ENCODE measurements around the gene PBOV1. TPM values are rescaled to one million over a fixed set of nuclear protein-coding genes. Genes with fewer than 3 reads are reported as not detected.

The PBOV1 gene
- total RNA-seq (2014; rRNA removed; shearing (Covaris generic)) (not detected in 2 replicates), total RNA-seq (2022) (not detected in 2 replicates), Bru-seq, nascent RNA (not detected), BruChase-seq, experiment 1, labeled RNA remaining after a 6-hour chase (not detected), BruChase-seq, experiment 2, labeled RNA remaining after a 2-hour chase (not detected)
- long read RNA-seq: 0 reads

GRCh38 chr6:138218449-138218848, at the start of gene PBOV1:
Gene PBOV1 (minus strand): TSS chr6:138218491. CDS start chr6:138218395, 96 bp downstream.
- H3K9me3 ChIP-seq (ENCODE audit: low read length): no peaks in the 10 kb centered on the region
- TF ChIP-seq CTCF (conservative IDR thresholded peaks at IDR 0.05; ENCODE audit: low read length) (no peak), EZH2phosphoT487 (IDR thresholded peaks at IDR 0.05; ENCODE audit: borderline replicate concordance, low read depth, low read length) (no peak)
- DNase-seq (ENCODE audit: low spot score): no peak

DNA sequence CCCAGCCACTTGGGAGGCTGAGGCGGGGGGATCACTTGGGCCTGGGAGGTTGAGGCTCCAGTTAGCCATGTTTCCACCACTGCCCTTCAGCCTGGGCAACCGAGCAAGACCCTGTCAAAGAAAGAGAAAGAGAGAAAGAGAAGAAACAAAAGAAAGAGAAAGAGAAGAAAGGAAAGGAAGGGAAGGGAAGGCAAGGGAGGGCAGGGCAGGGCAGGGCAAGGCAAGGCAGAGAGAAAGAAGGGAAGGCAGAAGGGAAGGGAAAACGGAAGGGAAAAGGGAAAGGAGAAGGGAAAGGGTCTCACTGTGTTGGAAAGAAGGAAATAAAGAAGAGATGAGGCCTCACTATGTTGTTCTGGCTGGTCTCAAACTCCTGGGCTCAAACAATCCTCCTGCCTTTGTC, 47.8 kb upstream of the PBOV1 start:
- Histone ChIP-seq H3K79me2 (ENCODE audit: insufficient read depth, low read depth, low read length) (no peaks in the 10 kb centered on the region), H4K20me1 (ENCODE audit: insufficient read depth, low read length) (no peaks in the 10 kb centered on the region), H3K36me3 (ENCODE audit: insufficient read depth, low read length) (no peaks in the 10 kb centered on the region), H3K4me2 (ENCODE audit: low read length) (no peak overlapping the region), H2AFZ (ENCODE audit: low read length) (no peak overlapping the region), H3K4me3 (ENCODE audit: low read depth, low read length, poor library complexity, severe bottlenecking) (no peak overlapping the region), H3K27ac (ENCODE audit: low read depth, low read length, poor library complexity, severe bottlenecking) (no peak overlapping the region), H3K9me3 (ENCODE audit: low read length) (no peaks in the 10 kb centered on the region), H3K9me2 (ENCODE audit: insufficient read depth, low read length) (no peaks in the 10 kb centered on the region), H3K4me1 (ENCODE audit: insufficient read depth, low read length, poor library complexity, severe bottlenecking) (no peaks in the 10 kb centered on the region)
- BruUV-seq (replicated peaks): no TSS peak
- ChIA-PET POLR2A (interaction anchor here (0.5 to 0.7 kb wide), 5 partner anchors 10 to 399 kb away, joined by 3 to 6 read pairs (median 3); no protein-coding TSS in a partner anchor), CTCF (ENCODE audit: unreplicated experiment) (no interaction called here)
- intact Hi-C loops (cut with micrococcal nuclease; ENCODE audit: unreplicated experiment): no loop called here
- DNase-seq (ENCODE audit: low spot score): no peak
- no peak for TF ChIP-seq CTCF (conservative IDR thresholded peaks at IDR 0.05; ENCODE audit: low read length)
- TF ChIP-seq EZH2phosphoT487 (IDR thresholded peaks at IDR 0.05; ENCODE audit: borderline replicate concordance, low read depth, low read length): no peak

More at GRCh38 chr6:138218449-138218848, at the start of gene PBOV1:
- H3K27ac ChIP-seq (ENCODE audit: low read depth, low read length, poor library complexity, severe bottlenecking): no peak within 1 kb of the TSS
- H3K79me2 ChIP-seq (ENCODE audit: insufficient read depth, low read depth, low read length): no peaks in the 10 kb centered on the region
- no peaks in the 10 kb centered on the region for H4K20me1 ChIP-seq (ENCODE audit: insufficient read depth, low read length)
- H3K4me3 ChIP-seq (ENCODE audit: low read depth, low read length, poor library complexity, severe bottlenecking): no peak within 1 kb of the TSS
- H2AFZ ChIP-seq (ENCODE audit: low read length): no peak within 1 kb of the TSS
- no peaks in the 10 kb centered on the region for H3K4me1 ChIP-seq (ENCODE audit: insufficient read depth, low read length, poor library complexity, severe bottlenecking)
- intact Hi-C loops (cut with micrococcal nuclease; ENCODE audit: unreplicated experiment): no loop called here
- no peaks in the 10 kb centered on the region for H3K9me2 ChIP-seq (ENCODE audit: insufficient read depth, low read length)
- ChIA-PET POLR2A (interaction anchor here (0.9 kb wide), 1 partner anchor 22 kb away, joined by 3 read pairs; no protein-coding TSS in a partner anchor), CTCF (ENCODE audit: unreplicated experiment) (no interaction called here)
- BruUV-seq (replicated peaks): no TSS peak
- H3K36me3 ChIP-seq (ENCODE audit: insufficient read depth, low read length): no peaks in the 10 kb centered on the region
- H3K4me2 ChIP-seq (ENCODE audit: low read length): no peak within 1 kb of the TSS

GRCh38 chr6:138264372-138264880, 46.1 kb upstream of the PBOV1 start:
- no peak overlapping the region for H3K4me2 ChIP-seq (ENCODE audit: low read length)
- no peak for DNase-seq (ENCODE audit: low spot score)
- no peaks in the 10 kb centered on the region for H3K79me2 ChIP-seq (ENCODE audit: insufficient read depth, low read depth, low read length)
- CTCF ChIA-PET (ENCODE audit: unreplicated experiment): no interaction called here
- H2AFZ ChIP-seq (ENCODE audit: low read length): no peak overlapping the region
- no peaks in the 10 kb centered on the region for H3K36me3 ChIP-seq (ENCODE audit: insufficient read depth, low read length)
- H3K9me2 ChIP-seq (ENCODE audit: insufficient read depth, low read length): no peaks in the 10 kb centered on the region
- POLR2A ChIA-PET: interaction anchor here (0.7 kb wide), 1 partner anchor 203 kb away, joined by 3 read pairs; no protein-coding TSS in a partner anchor
- H3K4me1 ChIP-seq (ENCODE audit: insufficient read depth, low read length, poor library complexity, severe bottlenecking): no peaks in the 10 kb centered on the region
- BruUV-seq (replicated peaks): no TSS peak
- no peaks in the 10 kb centered on the region for H3K9me3 ChIP-seq (ENCODE audit: low read length)
- H4K20me1 ChIP-seq (ENCODE audit: insufficient read depth, low read length): no peaks in the 10 kb centered on the region
- no peak overlapping the region for H3K4me3 ChIP-seq (ENCODE audit: low read depth, low read length, poor library complexity, severe bottlenecking)
- H3K27ac ChIP-seq (ENCODE audit: low read depth, low read length, poor library complexity, severe bottlenecking): no peak overlapping the region
- TF ChIP-seq CTCF (conservative IDR thresholded peaks at IDR 0.05; ENCODE audit: low read length): no peak
- no peak for TF ChIP-seq EZH2phosphoT487 (IDR thresholded peaks at IDR 0.05; ENCODE audit: borderline replicate concordance, low read depth, low read length)
- intact Hi-C loops (cut with micrococcal nuclease; ENCODE audit: unreplicated experiment): no loop called here

Data from OCI-LY7 (cell line).